Measurements from ENCODE around the gene PFN1.
A peak's percentile ranks its signal among the peaks of the same experiment; 100 is the strongest.

PFN1 gene

GRCh38 chr17:4948166-4948930 is at the start of gene PFN1:
Gene PFN1 (minus strand): TSS chr17:4948530. CDS start chr17:4948394, 136 bp downstream.
- TF ChIP-seq GATA1 (IDR thresholded peaks at IDR 0.05; ENCODE audit: low read depth, low read length): no peak
- TF ChIP-seq POLR2A (IDR thresholded peaks at IDR 0.05; ENCODE audit: low read length): peak; percentile 86
- DNase-seq: peak; percentile 93 to 95

DNA sequence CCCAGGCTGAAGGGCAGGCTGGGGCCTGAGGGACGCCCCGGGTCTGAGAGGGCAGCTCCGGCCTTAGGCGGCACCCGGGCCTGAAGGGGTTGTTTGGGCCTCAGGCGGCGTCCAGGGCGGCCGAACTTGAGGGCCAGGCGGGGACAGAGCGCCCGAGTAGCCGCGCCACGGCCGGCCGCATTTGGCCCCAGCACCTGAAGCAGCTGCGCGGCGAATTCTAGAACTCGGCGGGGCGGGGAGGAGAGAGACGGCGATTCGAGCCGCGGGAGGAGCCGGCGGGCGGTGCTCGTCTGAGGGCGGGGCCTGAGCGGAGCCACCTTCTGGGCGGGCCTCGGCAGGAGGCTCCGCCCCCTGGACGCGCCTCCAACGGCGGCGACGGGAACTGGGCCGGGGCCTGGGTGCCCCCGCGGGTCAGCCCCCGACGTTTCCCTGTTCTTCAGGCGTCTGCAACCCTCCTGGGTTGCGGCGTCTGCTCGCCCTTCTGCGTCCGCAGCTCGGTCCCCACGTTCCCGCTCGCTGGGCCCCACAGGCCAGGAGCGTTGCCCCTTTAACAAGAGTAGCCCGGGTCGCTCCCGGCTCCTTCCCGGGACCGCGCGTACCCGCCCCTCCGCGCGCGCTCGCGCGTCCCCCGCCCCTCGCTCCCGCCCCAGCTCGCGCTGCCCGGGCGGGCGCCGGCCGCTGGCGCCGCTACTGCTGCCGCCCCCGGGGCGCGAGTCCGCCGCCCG is 49.1 kb upstream of the PFN1 start, which contains the start of the genes INCA1 and KIF1C:
TSS of gene INCA1 (minus strand) at position 221 of the 725 bp plus-strand sequence. CDS start 3,085 bp downstream, outside the sequence.
TSS of gene KIF1C (plus strand) at position 649 of the 725 bp plus-strand sequence. CDS start 2,297 bp downstream, outside the sequence.
- peak; percentile 91 to 96 for DNase-seq
- TF ChIP-seq GATA1 (IDR thresholded peaks at IDR 0.05; ENCODE audit: low read depth, low read length) (no peak), POLR2A (IDR thresholded peaks at IDR 0.05; ENCODE audit: low read length) (peak; percentile 41)

GRCh38 chr17:4994081-4994595 is 45.8 kb upstream of the PFN1 start:
- TF ChIP-seq GATA1 (IDR thresholded peaks at IDR 0.05; ENCODE audit: low read depth, low read length) (no peak), POLR2A (IDR thresholded peaks at IDR 0.05; ENCODE audit: low read length) (no peak)
- DNase-seq: no peak

- TF ChIP-seq POLR2A (IDR thresholded peaks at IDR 0.05; ENCODE audit: low read length): peak; percentile 69
- no peak for TF ChIP-seq GATA1 (IDR thresholded peaks at IDR 0.05; ENCODE audit: low read depth, low read length)
- DNase-seq: peak; percentile 47 to 51
Observed at GRCh38 chr17:4987767-4988567, 39.6 kb upstream of the PFN1 start.

- peak; percentile 86 to 89 for DNase-seq
Observed at GRCh38 chr17:4986951-4987766, 38.8 kb upstream of the PFN1 start, which contains the start of gene CAMTA2. Gene CAMTA2 (minus strand): TSS chr17:4987675. CDS start chr17:4986222, 1,453 bp downstream.

DNA sequence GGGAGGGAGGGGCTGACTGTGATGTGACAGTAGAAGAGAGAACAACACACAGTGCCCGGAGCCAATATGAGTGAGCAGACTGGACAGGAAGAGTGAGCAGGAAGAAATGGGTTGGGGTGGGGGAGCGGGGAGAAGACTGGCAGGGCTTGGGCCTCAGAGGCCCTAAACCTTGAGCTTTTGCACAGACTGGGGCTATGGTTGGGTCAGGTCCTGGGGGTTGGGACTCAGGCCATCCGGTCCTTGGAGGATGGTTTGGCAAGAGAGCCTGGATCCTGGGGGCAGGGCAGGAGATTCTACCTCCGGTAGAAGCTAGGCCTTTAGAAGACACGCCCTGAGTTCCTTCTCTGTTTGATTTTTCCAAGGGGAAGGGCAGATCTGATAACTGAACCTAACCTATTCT is 38.1 kb upstream of the PFN1 start:
- TF ChIP-seq GATA1 (IDR thresholded peaks at IDR 0.05; ENCODE audit: low read depth, low read length) (no peak), POLR2A (IDR thresholded peaks at IDR 0.05; ENCODE audit: low read length) (no peak)
- no peak for DNase-seq

More at GRCh38 chr17:4986951-4987766, 38.8 kb upstream of the PFN1 start, which contains the start of gene CAMTA2:
- TF ChIP-seq POLR2A (IDR thresholded peaks at IDR 0.05; ENCODE audit: low read length): peak; percentile 77
- TF ChIP-seq GATA1 (IDR thresholded peaks at IDR 0.05; ENCODE audit: low read depth, low read length): no peak

- no peak for DNase-seq
- TF ChIP-seq POLR2A (IDR thresholded peaks at IDR 0.05; ENCODE audit: low read length): no peak
- TF ChIP-seq GATA1 (IDR thresholded peaks at IDR 0.05; ENCODE audit: low read depth, low read length): no peak
Observed at GRCh38 chr17:4982305-4982704, 34.0 kb upstream of the PFN1 start.

DNA sequence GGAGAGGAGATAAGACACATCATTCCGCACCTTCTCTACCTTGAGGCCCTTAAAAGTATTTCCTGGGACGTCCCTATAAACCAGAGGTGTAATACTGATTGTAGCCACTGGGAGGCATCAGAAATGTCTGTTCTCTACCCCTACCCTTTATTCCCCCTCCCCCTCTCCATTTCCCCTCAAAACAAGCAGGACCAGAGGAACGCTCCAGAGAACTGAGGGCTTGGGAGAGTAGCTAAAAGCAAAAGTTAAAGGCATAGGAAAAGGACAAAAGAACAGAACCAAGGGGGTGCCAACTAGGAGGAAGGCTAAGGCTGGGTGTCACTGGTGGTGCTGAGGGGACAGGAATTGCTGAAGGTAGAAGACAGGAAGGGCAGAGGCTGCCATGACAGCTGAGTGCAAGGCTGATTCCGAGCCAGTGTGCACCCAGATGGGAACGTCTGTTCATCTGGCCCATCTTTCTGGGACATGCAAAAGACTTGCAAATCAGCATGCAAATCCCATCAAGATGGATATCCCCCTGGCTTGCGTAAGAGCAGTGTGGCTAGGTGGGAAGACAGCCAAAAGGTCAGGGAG is 32.4 kb upstream of the PFN1 start:
- no peak for TF ChIP-seq POLR2A (IDR thresholded peaks at IDR 0.05; ENCODE audit: low read length)
- no peak for TF ChIP-seq GATA1 (IDR thresholded peaks at IDR 0.05; ENCODE audit: low read depth, low read length)
- peak; percentile 45 to 68 for DNase-seq

GRCh38 chr17:4978726-4979125 is 30.4 kb upstream of the PFN1 start:
- DNase-seq: no peak
- TF ChIP-seq POLR2A (IDR thresholded peaks at IDR 0.05; ENCODE audit: low read length) (no peak), GATA1 (IDR thresholded peaks at IDR 0.05; ENCODE audit: low read depth, low read length) (no peak)

DNA sequence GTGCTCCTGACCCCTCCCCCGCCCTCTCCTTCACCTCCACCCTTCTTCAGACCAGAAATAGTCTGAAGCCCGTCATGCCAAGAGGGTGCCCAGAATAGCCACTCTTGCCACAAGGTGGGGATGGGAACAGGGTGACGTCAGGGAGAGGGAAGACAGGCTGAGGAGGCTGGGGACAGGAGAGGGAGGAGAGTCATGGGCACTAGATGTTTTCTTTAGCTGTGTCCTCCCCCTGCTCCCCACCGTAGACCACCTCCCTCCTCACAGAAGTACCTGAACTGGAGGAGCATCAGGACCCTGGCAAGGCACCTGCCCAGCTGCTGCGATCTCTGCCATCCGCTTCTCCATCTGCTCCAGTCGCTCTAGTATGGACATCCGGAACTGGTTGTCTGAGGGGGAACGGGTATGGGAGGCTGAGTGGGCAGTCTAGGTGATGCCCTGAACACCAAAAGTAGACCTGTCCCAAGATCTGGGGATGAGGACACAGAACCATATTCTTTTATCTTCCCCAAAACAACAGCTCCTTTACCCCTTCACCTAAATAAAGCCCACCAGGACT is 25.9 kb upstream of the PFN1 start:
- TF ChIP-seq POLR2A (IDR thresholded peaks at IDR 0.05; ENCODE audit: low read length) (no peak), GATA1 (IDR thresholded peaks at IDR 0.05; ENCODE audit: low read depth, low read length) (no peak)
- no peak for DNase-seq

GRCh38 chr17:4973256-4974114 is 25.2 kb upstream of the PFN1 start:
- DNase-seq: no peak
- TF ChIP-seq POLR2A (IDR thresholded peaks at IDR 0.05; ENCODE audit: low read length): no peak
- no peak for TF ChIP-seq GATA1 (IDR thresholded peaks at IDR 0.05; ENCODE audit: low read depth, low read length)
